GM12864 (cell line): Measurements from ENCODE around the gene CTIF.

Experiments used
- DNase-seq: peaks from one replicate; pipeline ENCODE4 v3.0.0-alpha.2; 2011; ENCODE audit warnings: low read depth
- H3K4me3 ChIP-seq: 2 replicates; pipeline ENCODE4 v1.5.1; 2011; ENCODE audit warnings: mild to moderate bottlenecking, low read depth, low read length, control low read depth
- TF ChIP-seq, protein P1 (sequence below): IDR thresholded peaks from 2 replicates; pipeline ENCODE4 v1.5.1; 2011; ENCODE audit warnings: low read depth, mild to moderate bottlenecking, moderate library complexity, low read length, control low read depth, inconsistent platforms; ENCODE audit errors: missing control alignments

The CTIF gene

DNA sequence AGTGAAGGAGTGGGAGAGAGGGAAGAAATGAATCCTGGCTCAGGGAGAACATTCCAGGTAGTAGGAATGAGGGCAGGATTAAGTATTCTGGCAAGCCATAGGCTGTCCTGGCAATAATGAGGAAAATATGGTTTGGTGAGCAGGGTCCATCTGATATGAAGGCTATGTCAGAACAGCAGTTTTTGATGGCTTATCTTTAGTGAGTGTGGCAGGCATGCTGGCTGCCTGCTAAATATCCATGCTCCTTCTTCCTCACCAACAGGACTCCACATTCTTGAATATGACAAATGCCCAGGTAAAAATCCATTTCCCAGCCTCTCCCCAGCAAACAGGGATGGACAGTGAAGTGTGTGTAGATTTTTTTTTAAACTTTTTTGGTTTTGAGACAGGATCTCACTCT is 13.2 kb upstream of the CTIF start:
- TF ChIP-seq, protein P1, sequence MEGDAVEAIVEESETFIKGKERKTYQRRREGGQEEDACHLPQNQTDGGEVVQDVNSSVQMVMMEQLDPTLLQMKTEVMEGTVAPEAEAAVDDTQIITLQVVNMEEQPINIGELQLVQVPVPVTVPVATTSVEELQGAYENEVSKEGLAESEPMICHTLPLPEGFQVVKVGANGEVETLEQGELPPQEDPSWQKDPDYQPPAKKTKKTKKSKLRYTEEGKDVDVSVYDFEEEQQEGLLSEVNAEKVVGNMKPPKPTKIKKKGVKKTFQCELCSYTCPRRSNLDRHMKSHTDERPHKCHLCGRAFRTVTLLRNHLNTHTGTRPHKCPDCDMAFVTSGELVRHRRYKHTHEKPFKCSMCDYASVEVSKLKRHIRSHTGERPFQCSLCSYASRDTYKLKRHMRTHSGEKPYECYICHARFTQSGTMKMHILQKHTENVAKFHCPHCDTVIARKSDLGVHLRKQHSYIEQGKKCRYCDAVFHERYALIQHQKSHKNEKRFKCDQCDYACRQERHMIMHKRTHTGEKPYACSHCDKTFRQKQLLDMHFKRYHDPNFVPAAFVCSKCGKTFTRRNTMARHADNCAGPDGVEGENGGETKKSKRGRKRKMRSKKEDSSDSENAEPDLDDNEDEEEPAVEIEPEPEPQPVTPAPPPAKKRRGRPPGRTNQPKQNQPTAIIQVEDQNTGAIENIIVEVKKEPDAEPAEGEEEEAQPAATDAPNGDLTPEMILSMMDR: no peak
- no peak for DNase-seq
- H3K4me3 ChIP-seq: no peak overlapping the region

DNA sequence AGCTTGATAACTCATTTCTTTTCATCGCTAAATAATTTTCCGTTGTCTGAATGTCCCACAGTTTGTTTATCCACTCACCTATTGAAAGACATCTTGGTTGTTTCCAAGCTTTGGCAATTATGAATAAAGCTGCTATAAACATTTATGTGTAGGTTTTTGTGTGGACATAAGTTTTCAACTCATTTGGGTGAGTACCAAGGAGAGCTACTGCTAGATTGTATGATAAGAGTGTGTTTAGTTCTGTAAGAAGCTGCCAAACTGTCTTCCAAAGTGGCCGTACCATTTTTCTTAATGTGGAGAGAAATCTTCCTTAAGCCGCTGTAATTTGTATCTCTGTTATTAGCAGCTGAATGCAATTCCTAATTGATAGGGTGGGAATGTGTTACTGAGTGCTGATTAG is 11.4 kb upstream of the CTIF start:
- no peak for DNase-seq
- TF ChIP-seq, protein P1: no peak
- H3K4me3 ChIP-seq: no peak overlapping the region

DNA sequence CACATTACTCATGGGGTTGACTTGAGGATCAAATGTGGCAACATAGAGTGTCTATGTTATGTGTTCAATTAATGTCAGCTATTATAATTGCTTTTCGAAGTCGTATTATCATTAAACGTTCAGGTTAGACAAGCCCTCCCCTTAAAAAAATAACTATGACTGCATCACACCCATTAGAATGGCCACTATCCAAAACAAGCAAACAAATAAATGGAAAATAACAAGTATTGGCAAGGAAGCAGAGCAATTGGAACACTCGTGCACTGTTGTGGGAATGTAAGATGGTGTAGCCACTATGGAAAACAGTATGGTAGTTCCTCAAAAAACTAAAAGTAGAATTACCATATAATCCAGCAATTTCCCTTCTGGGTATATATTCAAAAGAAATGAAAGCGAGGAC is 10.0 kb upstream of the CTIF start:
- TF ChIP-seq, protein P1: no peak
- DNase-seq: no peak
- no peak overlapping the region for H3K4me3 ChIP-seq

DNA sequence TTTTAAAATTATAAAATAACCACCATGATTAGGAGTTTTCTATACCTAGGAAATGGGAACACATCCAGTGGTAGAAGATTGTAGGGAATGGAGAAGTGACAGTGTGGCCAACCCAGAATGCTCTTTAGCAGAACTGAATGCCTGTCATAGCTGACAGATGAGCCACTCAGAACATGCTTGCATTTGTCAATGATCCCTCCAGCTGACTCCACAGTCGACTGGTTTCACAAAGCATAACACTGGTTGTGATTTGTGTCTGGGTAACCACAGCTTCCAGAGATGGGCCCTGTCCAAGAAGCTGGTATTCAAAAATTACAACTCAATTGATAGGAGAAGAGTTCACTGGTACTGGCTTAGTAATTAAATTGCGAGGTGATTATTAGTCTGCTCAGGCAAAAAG is 9.0 kb upstream of the CTIF start:
- no peak overlapping the region for H3K4me3 ChIP-seq
- DNase-seq: no peak
- TF ChIP-seq, protein P1: no peak

DNA sequence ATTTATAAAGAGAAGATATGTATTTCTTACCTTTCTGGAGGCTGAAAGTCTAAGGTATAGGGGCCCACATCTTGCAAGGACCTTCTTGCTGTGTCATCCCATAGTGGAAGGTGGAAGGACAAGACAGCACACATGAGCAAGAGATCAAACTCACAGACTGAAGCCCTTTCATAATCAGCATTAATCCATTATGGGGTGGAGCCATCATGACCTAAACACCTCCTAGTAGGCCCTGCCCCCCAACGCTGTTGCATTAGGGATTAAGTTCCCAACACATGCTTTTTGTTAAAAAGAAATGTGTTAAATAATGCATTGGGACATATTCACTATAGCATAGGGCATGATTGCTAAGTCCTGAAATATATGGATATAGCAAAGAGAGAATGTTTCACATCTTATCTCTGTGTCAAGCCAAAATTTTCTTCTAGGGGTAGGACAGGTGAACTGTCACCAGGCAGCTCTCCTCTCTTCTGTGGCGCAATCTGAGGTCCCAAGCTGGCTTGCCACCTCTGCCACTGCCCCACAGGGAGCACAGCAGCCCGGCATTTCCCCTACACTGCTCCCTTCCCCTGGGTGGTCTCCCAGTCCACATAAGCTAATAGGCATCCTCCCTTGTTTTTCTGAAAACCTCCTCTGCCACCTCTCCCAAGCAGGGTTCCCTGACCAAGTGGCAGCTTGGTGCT is 8.3 kb upstream of the CTIF start:
- DNase-seq: no peak
- no peak overlapping the region for H3K4me3 ChIP-seq
- TF ChIP-seq, protein P1: no peak

DNA sequence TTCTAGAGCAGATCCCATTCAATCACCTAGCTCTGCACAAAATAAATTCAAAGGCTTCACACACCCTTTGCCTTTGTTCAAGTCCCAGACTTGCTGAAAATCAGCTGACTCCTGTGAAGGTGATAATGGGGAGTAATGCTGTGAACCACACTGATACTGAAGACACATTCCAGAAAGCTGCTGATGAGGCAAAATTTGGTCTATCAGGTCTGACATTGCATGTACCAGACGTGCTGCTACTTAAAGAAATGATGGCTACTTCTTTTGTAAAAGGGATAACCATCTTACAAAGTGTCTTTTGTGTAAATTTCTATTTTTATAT is 7.8 kb upstream of the CTIF start:
- H3K4me3 ChIP-seq: no peak overlapping the region
- TF ChIP-seq, protein P1: no peak
- no peak for DNase-seq

DNA sequence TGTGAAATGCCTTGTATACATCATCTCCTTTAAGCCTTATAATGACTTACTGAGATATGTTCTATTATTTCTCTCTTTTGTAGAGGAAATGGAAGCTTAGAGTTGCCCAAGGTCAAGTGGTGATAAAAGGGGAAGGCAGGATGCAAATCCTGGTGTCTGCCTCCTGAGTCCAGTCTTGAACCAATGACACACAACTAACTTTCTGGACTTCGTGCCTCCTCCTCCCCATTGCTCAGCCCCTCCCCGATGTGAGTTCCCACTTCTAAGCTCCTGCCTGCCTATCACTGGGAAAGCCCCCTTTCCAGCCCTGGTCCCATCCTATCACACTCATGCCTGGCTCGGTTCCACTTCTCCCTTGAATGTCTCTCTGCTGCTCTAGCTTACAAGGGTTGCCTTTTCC is 6.9 kb upstream of the CTIF start:
- TF ChIP-seq, protein P1: no peak
- DNase-seq: no peak
- H3K4me3 ChIP-seq: no peak overlapping the region
